GM18951 (cell line): ENCODE results near the gene TMEM168.
"Not testable (repeated sequence)": the region's sequence is repeated elsewhere in the genome, so short reads cannot be mapped to it uniquely, and the experiment has no call there.

Experiments used
- POLR2A ChIP-seq: IDR thresholded peaks from 4 replicates; pipeline ENCODE4 v1.6.1; 2011; ENCODE audit warnings: mild to moderate bottlenecking; ENCODE audit not compliant: insufficient read length, insufficient read depth; ENCODE audit errors: extremely low read depth
- in situ Hi-C: fragments of 300-500 bp; cut with MboI; formaldehyde crosslinking; loops from one replicate; pipeline ENCODE4 v1.12.0; 2022; ENCODE audit warnings: low sequenced_read_pairs, mixed read lengths, inconsistent platforms; ENCODE audit not compliant: unreplicated experiment

TMEM168 gene

DNA sequence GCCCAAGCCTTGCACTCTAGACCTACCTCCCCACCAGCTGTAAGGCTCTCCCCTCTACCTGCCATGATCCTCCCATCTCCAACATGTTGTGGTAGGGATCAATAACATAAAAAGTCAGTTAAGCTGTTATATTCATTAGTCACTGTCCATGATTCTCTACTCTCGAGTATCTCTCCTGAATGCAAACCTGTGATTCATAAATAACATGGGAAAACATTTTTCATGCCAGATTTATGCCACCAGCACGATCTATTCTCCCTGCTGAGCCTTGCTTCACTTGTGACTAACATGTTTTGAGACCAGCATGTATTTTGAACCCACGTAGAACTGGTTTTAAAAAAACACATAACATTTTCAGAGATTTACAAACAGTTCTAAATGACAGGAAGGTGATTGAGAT, 30.3 kb downstream of the TMEM168 start:
- in situ Hi-C loops = no loop called here
- no peak for TF ChIP-seq POLR2A

DNA sequence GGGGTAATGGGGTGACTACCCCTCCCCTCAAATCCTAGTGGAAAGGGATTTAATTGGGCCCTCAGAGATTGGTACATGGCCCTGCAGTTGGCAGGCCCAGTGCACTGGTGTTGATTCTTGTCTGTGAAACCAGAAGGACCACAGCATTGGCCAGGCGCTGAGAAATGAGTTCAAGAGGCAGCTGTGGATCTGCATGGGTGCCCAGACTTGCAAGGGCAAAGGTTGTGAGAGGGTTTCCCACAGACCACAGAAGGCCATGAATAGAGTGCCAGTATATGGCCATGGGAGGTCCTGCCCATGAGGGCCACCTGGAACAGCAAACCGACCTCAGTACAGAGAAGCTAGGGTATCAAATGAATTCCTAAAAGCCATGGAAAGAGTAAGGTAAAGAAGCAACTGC, 32.9 kb downstream of the TMEM168 start:
- no peak for TF ChIP-seq POLR2A
- in situ Hi-C loops = no loop called here

DNA sequence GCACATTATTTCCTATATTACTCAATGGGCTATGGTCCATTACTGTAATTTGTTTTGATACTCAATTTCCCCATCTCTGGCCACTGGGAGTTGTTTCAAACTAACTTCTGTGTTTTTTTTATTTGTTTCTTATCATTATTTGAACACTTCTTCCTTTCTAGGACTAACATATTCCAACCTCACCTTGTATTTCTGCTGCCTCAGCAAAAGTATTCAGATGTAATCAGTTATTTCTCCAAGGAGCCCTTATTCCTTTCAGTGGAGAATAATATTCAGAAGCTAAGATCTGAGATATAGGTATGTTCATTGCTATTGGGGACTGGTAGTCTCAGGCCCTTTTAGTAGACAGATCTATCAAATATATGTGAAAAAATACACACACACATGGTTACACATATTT, 36.9 kb downstream of the TMEM168 start:
- TF ChIP-seq POLR2A = no peak
- in situ Hi-C loops = no loop called here

DNA sequence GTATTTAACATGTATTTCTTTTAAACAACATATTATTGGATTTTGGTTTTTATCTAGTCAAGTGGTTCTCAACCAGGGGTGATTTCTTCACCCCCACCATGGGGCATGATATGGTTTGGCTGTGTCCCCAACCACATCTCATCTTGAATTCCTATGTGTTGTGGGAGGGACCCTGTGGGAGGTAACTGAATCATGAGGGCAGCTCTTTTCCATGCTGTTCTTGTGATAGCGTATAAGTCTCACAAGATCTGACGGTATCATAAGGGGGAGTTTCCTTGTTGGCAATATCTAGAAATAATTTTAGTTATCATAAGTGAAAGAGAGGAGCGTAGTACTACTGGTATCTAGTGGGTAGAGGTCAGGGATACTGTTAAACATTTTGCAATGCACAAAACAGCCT, 37.6 kb downstream of the TMEM168 start:
- in situ Hi-C loops = no loop called here
- TF ChIP-seq POLR2A = no peak

DNA sequence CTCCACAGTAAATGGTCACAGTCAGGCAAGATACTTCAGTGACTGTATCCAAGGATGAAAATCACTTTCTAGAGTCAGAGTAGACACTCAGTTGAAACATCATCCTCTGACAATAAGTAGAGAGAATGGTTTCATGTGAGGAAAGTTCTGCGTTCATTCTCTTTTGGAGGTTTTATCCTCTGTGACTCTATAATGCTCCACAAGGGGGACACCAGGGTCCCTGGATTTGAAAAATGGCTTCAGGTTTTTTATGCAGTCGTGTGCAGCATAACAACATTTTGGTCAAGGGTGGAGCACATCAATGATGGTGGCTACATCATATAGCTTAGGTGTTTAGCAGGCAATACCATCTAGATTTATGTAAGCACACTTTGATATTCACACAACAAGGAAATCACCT, 40.4 kb downstream of the TMEM168 start:
- in situ Hi-C loops = no loop called here
- TF ChIP-seq POLR2A = no peak

DNA sequence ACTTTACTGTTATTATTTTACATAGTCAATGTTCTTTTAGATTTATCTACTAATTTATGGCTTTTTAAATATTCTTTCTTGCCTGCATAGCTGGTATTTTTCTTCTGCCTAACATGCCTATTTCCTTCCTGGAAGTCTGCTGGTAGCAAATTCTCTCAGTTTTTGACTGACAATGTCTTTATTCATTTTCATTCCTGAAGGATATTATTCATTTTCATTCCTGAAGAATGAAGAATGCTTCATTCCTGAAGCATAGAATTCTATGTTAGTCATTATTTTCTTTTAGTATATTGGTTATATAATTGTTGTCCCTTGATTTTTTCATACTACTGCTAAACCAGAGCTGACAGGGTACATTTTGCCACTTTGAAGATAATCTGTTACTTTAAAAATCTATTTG, 41.8 kb downstream of the TMEM168 start:
- in situ Hi-C loops = no loop called here
- TF ChIP-seq POLR2A = no peak

DNA sequence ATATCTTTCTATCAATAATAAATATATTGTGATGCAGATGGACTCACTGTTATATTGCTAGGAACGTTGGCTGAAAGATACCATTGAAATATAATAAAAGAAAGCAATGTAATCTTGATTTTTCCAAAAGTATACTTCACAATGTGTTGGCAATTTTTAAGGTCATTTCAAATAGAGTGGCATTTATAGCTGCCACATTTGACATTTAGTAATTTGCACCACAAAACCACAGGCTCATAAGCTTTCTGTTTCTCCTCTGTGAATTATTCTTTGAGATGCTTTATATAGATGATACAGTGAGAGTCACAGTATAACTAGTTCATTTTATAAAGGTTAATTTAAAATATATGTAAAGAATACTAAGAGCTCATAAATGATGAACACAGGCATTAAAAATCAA, 44.6 kb downstream of the TMEM168 start:
- TF ChIP-seq POLR2A = no peak
- in situ Hi-C loops = no loop called here

DNA sequence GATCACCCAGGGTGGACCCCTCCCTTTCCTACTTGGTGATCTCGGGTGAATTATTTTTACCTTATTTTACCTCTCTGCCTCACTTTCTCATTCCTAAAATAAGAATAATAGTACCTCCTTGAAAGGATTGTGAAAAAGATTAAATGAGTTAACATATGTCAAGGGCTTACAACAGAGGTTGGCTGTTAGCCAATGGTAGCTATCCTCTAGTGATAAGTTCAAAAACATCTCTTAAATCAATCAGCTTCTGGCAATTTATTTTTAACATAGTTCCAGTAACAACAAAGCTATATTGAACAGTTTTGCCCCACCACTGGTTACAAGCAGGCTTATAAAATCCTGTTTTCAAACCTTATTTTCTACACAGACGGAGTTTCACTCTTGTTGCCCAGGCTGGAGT, 45.4 kb downstream of the TMEM168 start:
- in situ Hi-C loops = no loop called here
- no peak for TF ChIP-seq POLR2A

DNA sequence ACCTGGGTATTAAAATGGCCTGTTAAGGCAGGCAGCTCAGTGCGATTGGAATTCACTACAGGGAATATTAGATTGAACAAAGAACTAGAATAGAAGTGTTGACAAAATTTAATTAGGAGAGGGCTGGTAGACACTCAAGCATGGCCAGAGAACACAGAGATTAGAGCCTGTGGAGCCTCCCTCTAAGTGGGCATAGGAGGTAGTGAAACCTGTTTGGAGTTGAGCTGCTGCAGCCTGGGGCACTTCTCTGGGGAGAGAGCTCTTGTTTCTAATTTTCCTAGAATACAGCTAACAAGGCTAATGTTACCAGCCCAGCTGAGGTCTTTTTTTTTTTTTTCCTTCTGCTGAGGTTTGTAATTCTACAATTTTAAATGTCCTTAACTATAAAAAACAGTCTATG, 46.4 kb downstream of the TMEM168 start:
- in situ Hi-C loops = no loop called here
- no peak for TF ChIP-seq POLR2A

DNA sequence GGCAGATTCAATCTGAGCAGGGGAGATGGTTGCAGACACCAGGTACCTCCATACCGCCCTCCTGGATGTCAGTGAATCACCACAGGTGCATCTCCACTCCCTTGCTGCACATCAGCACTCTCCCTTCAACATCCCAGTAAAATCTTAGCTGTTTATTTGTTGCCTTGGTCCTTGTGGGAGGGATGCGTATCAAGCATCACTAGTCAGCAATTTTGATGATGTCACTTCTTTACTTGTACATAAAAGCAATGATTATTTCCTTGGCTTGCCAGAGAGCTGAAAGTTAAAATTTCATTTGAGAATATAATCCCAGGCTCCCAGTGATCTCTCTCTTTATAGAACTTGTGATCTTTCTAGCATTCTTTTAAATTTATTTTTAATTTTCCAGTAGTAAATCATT, 49.5 kb downstream of the TMEM168 start:
- in situ Hi-C loops = no loop called here
- no peak for TF ChIP-seq POLR2A

DNA sequence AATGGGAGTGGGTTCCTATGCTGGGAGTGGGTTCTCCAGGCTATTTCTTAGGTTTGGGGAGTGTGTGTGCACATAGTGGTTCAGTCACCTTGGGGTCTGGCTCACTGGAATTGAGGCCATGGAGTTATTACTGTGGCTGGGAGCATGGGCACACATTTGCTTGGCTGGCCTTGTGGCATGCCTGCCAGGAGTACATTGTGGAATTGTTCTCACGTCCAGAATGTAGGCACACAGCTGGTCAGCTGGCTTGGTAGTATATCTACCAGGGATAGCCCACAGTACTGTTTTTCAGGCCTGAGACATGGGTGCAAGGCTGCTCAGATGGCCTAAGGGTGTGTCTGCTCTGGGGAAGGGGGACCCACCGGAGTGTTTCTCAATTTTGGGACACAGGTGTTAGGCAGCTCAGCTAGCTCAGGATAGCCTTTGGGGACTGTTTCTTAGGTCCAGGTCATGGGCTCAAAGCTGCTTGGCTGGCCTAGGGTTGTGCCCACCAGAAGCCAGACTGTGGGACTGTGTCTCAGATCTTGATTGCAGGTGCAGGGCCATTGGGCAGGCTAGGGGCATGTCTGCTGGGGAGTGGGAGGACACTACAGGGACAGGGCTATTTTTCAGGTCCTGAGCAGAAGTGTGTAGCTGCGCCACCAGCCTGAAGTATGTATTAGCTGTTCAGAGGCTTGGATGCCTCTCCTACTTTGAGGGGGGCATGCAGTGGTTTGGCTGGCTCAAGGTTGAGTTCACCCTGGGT, 50.6 kb downstream of the TMEM168 start:
- in situ Hi-C loops = no loop called here
- no peak for TF ChIP-seq POLR2A

DNA sequence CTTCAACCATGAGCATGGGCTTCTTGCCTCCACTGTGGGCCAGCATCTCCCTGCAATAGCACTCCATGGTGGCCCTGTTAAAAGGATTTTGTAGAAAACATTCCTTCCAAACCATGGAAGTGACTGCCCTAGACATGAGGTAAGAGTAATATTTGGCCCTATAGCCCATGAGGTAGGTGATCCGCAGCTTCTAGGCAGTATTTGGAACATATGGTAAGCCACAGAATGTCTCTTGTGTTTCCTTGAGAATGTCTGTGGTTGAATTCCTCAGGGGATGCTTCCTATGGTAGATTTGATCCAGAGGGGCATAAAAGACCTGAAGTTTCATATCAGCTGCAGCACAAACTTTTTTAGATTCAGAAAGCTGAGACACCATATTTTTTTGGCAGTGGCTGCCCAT, 54.9 kb downstream of the TMEM168 start:
- no peak for TF ChIP-seq POLR2A
- in situ Hi-C loops = no loop called here

DNA sequence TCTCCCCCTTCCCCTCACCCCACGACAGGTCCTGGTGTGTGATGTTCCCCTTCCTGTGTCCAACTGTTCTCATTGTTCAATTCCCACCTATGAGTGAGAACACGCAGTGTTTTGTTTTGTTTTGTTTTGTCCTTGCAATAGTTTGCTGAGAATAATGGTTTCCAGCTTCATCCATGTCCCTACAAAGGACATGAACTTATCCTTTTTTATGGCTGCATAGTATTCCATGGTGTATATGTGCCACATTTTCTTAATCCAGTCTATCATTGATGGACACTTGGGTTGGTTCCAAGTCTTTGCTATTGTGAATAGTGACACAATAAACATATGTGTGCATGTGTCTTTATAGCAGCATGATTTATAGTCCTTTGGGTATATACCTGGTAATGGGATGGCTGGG, 58.9 kb downstream of the TMEM168 start:
- in situ Hi-C loops = not testable (repeated sequence)

DNA sequence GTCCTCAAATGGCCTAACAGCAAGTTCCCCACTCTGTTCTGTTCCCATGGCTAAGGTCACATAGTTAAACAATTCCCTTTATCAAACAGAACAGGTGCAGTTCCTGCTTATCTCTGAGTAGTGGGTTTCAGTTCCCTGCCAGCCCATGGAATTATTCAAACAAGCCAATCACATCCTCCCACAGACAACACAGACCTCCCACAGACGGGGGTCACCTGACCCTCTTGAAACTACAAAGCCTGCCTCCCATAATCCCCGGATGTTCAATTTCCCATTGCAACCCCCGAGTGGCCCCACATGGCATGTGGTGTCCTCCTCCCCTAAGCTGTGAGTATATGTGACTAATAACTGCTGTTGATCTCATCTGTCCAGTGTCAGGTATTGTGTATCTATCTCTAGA, 64.1 kb downstream of the TMEM168 start:
- in situ Hi-C loops = no loop called here
- TF ChIP-seq POLR2A = no peak

DNA sequence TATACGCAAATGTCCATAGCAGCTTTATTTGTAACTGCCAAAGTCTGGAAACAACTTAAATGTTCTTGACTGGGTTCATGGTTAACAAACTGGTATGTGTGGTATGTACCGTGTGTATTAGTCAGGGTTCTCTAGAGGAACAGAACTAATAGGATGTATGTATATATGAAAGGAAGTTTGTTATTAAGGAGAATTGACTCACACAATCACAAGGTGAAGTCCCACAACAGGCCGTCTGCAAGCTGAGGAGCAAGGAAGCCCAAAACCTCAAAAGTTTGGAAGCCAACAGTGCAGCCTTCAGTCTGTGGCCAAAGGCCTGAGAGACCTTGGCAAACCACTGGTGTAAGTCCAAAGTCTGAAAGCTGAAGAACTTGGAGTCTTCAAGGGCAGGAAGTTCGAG, 66.8 kb downstream of the TMEM168 start:
- in situ Hi-C loops = no loop called here
- no peak for TF ChIP-seq POLR2A

DNA sequence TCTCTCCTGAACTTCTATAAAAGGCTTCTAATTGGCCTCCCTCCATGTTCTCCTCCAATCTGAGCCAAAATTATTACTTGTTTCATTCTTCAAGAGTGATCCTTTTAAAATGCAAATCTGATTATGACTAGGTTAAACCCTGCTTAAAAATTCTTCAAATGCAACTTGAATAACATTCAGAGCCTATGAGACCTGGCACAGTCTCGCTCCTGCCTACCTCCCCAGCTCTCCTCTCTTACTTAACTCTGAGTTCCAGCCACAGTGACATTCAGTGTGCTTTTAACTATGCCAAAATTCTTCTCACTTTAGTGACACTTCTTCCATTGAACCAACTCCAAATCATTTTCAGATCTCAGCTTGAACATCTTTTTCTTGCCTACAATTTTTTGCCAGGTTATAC, 68.8 kb downstream of the TMEM168 start:
- no peak for TF ChIP-seq POLR2A
- in situ Hi-C loops = no loop called here

DNA sequence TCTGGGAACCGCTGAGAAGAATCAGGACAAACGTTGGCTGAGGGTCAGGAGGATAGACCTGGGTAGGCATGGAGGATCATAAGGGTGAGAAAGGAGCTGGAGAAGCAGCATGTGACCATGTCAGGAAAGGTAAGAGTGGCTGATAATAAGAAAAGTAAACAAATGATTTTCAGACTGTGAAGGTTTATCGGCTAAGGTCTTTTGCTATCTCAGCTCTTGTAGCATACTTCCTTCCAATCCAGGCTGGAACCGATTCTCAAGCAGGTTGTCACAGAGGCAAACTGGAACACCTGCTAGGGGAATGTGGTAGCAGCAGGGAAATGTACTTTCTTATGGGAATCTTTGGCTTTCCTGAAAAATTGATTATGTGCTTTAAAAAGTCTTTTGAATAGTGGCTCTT, 74.7 kb downstream of the TMEM168 start:
- in situ Hi-C loops = no loop called here
- TF ChIP-seq POLR2A = no peak
